Gastroesophageal sphincter (tissue), 3 donors: ENCODE data around the gene SMIM10L2A.

Experiments used
- EP300 ChIP-seq: sonication (generic); formaldehyde crosslinking; IDR thresholded peaks from one replicate; pipeline ENCODE4 v1.6.1; 2017; ENCODE audit warnings: antibody characterized with exemption, mild to moderate bottlenecking
- TF ChIP-seq, protein P1 (sequence below), 4 experiments: fragments of 200-600 bp in 2 of 4; fragments of 450-650 bp in 2 of 4; sonication (generic) in 1 of 4; IDR thresholded peaks; one replicate each; pipeline ENCODE4 v1.5.1; 2017 to 2019; ENCODE audit warnings: antibody characterized with exemption in 4 of 4, mild to moderate bottlenecking in 2 of 4, moderate library complexity in 2 of 4

DNA sequence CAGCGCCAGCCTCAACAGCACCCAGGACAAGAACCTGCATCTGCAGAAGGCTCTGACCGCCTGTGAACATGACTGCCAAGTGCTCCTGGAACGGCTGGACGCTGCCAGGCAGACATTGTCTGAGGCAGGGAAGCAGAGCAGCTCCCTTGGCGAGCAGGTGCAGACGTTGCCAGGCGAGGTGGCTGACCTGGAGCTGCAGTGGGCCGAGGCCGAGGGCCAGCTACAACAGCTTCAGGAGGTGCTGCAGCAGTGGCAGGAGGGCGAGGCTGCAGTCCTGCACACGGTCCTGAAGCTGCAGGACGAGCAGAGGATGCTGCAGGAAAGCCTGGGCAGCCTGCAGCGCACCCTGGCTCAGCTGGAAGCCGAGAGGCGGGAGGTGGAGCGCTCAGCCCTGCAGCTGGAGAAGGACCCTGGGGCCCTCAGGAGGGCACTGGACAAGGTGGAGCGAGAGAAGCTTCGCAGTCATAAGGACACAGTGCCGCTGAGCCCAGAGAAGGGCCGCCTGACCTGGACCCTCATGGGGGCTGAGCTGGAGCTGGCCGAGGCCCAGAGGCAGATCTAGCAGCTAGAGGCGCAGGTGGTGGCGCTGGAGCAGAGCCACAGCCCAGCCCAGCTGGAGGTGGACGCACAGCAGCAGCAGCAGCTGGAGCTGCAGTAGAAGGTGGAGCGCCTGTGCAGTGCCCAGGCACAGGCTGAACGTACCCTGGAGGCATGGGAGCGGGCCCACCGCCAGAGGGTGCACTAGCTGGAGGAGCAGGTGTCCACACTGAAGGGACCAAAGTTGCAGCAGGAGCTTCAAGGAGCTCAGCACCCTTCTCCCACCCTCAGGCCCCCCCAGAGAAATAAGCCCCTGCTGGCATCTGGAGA lies 16.4 kb downstream of the SMIM10L2A start:
- TF ChIP-seq, protein P1, sequence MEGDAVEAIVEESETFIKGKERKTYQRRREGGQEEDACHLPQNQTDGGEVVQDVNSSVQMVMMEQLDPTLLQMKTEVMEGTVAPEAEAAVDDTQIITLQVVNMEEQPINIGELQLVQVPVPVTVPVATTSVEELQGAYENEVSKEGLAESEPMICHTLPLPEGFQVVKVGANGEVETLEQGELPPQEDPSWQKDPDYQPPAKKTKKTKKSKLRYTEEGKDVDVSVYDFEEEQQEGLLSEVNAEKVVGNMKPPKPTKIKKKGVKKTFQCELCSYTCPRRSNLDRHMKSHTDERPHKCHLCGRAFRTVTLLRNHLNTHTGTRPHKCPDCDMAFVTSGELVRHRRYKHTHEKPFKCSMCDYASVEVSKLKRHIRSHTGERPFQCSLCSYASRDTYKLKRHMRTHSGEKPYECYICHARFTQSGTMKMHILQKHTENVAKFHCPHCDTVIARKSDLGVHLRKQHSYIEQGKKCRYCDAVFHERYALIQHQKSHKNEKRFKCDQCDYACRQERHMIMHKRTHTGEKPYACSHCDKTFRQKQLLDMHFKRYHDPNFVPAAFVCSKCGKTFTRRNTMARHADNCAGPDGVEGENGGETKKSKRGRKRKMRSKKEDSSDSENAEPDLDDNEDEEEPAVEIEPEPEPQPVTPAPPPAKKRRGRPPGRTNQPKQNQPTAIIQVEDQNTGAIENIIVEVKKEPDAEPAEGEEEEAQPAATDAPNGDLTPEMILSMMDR (IDR thresholded peaks at IDR 0.05), result no peak
- no peak for TF ChIP-seq EP300
